HepG2 (cell line): ENCODE data around the gene HSD11B1. TPM values are rescaled to one million over a fixed set of nuclear protein-coding genes. Genes with fewer than 3 reads are reported as not detected.

Source experiments
- ATAC-seq: fragments of 200-7000 bp; cut with Tn5 transposase; 3 replicates; pipeline ENCODE4 v1.9.1; 2020; ENCODE audit warnings: mild to moderate bottlenecking, moderate library complexity
- BruUV-seq: library from RNA; stranded (reverse); fragments of 400-500 nt; replicated peaks from 2 replicates; lab custom pipeline; 2021; lab: Mats Ljungman, UMichigan
- CTCF ChIA-PET: fragments of 300-600 bp; formaldehyde crosslinking; extraction: SDS; loops from one replicate; lab custom pipeline; 2021; ENCODE audit warnings: low total read pairs, inconsistent platforms, low intra/inter-chr PET ratio; lab: Yijun Ruan, JAX
- POLR2A ChIA-PET: fragments of 350-600 bp; sonication (Branson Sonifier 250); formaldehyde crosslinking; loops from one replicate; lab custom pipeline; 2020; ENCODE audit warnings: antibody characterized with exemption, inconsistent platforms; lab: Yijun Ruan, JAX
- DNase-seq: peaks from one replicate; pipeline ENCODE4 v3.0.0-alpha.2; 2015; ENCODE audit warnings: low spot score
- FAIRE-seq: peaks from 3 replicates; lab custom pipeline; 2011; peaks lifted over from hg19 to GRCh38; lab: Jason Lieb, UNC
- H2AFZ ChIP-seq: one replicate; pipeline ENCODE4 v1.6.1; 2011; ENCODE audit warnings: low read length, inconsistent platforms
- H3K27ac ChIP-seq: fragments of 300-600 bp; 3 replicates; pipeline ENCODE4 v1.8.0; 2011; ENCODE audit warnings: mixed run types, mild to moderate bottlenecking, mixed read lengths, low read length, inconsistent platforms; ENCODE audit not compliant: insufficient read depth; ENCODE audit errors: extremely low read length
- H3K27me3 ChIP-seq, 2 experiments: fragments of 200-600 bp in 1 of 2; 2 replicates in 1 of 2; 3 replicates in 1 of 2; pipeline versions ENCODE4 v1.6.0 to v1.8.0; 2011; ENCODE audit warnings: low read length in 2 of 2, mild to moderate bottlenecking in 2 of 2, moderate library complexity in 2 of 2, inconsistent platforms in 1 of 2; ENCODE audit not compliant: insufficient read depth in 2 of 2, control insufficient read depth in 1 of 2
- H3K36me3 ChIP-seq, 2 experiments: fragments of 200-600 bp in 1 of 2; replicated peaks in 1 of 2; 2 replicates in 1 of 2; 3 replicates in 1 of 2; pipeline versions ENCODE4 v1.5.1 to v1.8.0; 2011; ENCODE audit warnings: low read length in 2 of 2, inconsistent platforms in 1 of 2; ENCODE audit not compliant: insufficient read depth in 2 of 2, control insufficient read depth in 1 of 2
- H3K4me1 ChIP-seq: 2 replicates; pipeline ENCODE4 v1.5.1; 2012; ENCODE audit warnings: low read length, inconsistent platforms; ENCODE audit not compliant: insufficient read depth
- H3K4me2 ChIP-seq: 2 replicates; pipeline ENCODE4 v1.6.0; 2011; ENCODE audit warnings: low read depth, low read length, inconsistent platforms
- H3K4me3 ChIP-seq, 3 experiments: fragments of 200-600 bp in 1 of 3; sonication (generic), shearing (Covaris generic) in 1 of 3; replicated peaks in 1 of 3; 2 replicates each; pipeline ENCODE4 v1.5.1; 2011 to 2016; ENCODE audit warnings: low read length in 3 of 3, inconsistent platforms in 2 of 3, low read depth in 2 of 3, mild to moderate bottlenecking in 2 of 3, control low read depth in 1 of 3, mixed read lengths in 1 of 3; ENCODE audit not compliant: insufficient read depth in 1 of 3
- H3K79me2 ChIP-seq: one replicate; pipeline ENCODE4 v1.6.1; 2011; ENCODE audit warnings: low read length, inconsistent platforms; ENCODE audit not compliant: insufficient read depth
- H3K9ac ChIP-seq: 2 replicates; pipeline ENCODE4 v1.6.0; 2011; ENCODE audit warnings: mild to moderate bottlenecking, low read depth, low read length, inconsistent platforms; ENCODE audit not compliant: insufficient read depth
- H3K9me3 ChIP-seq: 2 replicates; pipeline ENCODE4 v1.5.1; 2012; ENCODE audit warnings: mild to moderate bottlenecking, low read length
- H4K20me1 ChIP-seq: 2 replicates; pipeline ENCODE4 v1.6.0; 2011; ENCODE audit warnings: inconsistent platforms, mild to moderate bottlenecking, low read length, moderate library complexity; ENCODE audit not compliant: insufficient read depth
- BRD4 ChIP-seq: sonication (generic); formaldehyde crosslinking; IDR thresholded peaks from 2 replicates; pipeline ENCODE4 v1.4.0; 2020; ENCODE audit warnings: missing genetic modification reagents
- CENPT ChIP-seq: sonication (generic); formaldehyde crosslinking; IDR thresholded peaks from 2 replicates; pipeline ENCODE4 v1.8.0; 2022; ENCODE audit warnings: low read depth, mild to moderate bottlenecking, moderate library complexity, missing genetic modification reagents
- CREB1 ChIP-seq, 2 experiments: fragments of 450-650 bp in 1 of 2; IDR thresholded peaks; 2 replicates each; pipeline ENCODE4 v1.6.1; 2016 to 2017; ENCODE audit warnings: control low read depth in 1 of 2, mild to moderate bottlenecking in 1 of 2, missing compliant biosample characterization in 1 of 2, missing genetic modification characterization in 1 of 2
- CREB3 ChIP-seq: sonication (generic); formaldehyde crosslinking; IDR thresholded peaks from 2 replicates; pipeline ENCODE4 v1.5.0; 2020; ENCODE audit warnings: missing genetic modification reagents
- CTCF ChIP-seq: sonication (generic); formaldehyde crosslinking; IDR thresholded peaks from 2 replicates; pipeline ENCODE4 v1.5.0; 2020; ENCODE audit warnings: mild to moderate bottlenecking, missing genetic modification reagents, moderate library complexity
- HMGA1 ChIP-seq: sonication (generic); formaldehyde crosslinking; conservative IDR thresholded peaks from 2 replicates; pipeline ENCODE4 v1.4.0; 2020; ENCODE audit warnings: missing genetic modification reagents
- MBNL3 ChIP-seq: fragments of 250-450 bp; sonication (Bioruptor Pico); conservative IDR thresholded peaks from 2 replicates; pipeline ENCODE4 v1.8.0; 2022; ENCODE audit warnings: mild to moderate bottlenecking, inconsistent platforms
- NFE2 ChIP-seq: sonication (generic); formaldehyde crosslinking; IDR thresholded peaks from 2 replicates; pipeline ENCODE4 v1.4.0; 2020; ENCODE audit warnings: missing genetic modification reagents
- PHF20 ChIP-seq: sonication (generic); formaldehyde crosslinking; IDR thresholded peaks from 2 replicates; pipeline ENCODE4 v1.5.0; 2020; ENCODE audit warnings: mild to moderate bottlenecking, missing genetic modification reagents
- PHF5A ChIP-seq: IDR thresholded peaks from one replicate; pipeline ENCODE4 v1.6.1; 2018; ENCODE audit warnings: low read depth, missing genetic modification reagents; ENCODE audit not compliant: unreplicated experiment
- SMC3 ChIP-seq: IDR thresholded peaks from 2 replicates; pipeline ENCODE4 v1.6.1; 2011; ENCODE audit warnings: low read length, improper control_type of control experiment
- SNAI1 ChIP-seq: sonication (generic); formaldehyde crosslinking; IDR thresholded peaks from 2 replicates; pipeline ENCODE4 v1.5.0; 2020; ENCODE audit warnings: mild to moderate bottlenecking, missing genetic modification reagents, borderline replicate concordance
- TGIF2 ChIP-seq: IDR thresholded peaks from 2 replicates; pipeline ENCODE4 v1.6.1; 2016; ENCODE audit warnings: control low read depth, missing compliant biosample characterization
- U2AF1 ChIP-seq: fragments of 200-400 bp; formaldehyde crosslinking; optimal IDR thresholded peaks from 2 replicates; pipeline ENCODE3; 2017; ENCODE audit warnings: mild to moderate bottlenecking, low read depth, low read length
- ZFP37 ChIP-seq: sonication (generic); formaldehyde crosslinking; IDR thresholded peaks from 2 replicates; pipeline ENCODE4 v1.4.0; 2020; ENCODE audit warnings: missing genetic modification reagents, borderline replicate concordance
- ZMAT5 ChIP-seq: sonication (generic); formaldehyde crosslinking; IDR thresholded peaks from 2 replicates; pipeline ENCODE4 v1.5.0; 2020; ENCODE audit warnings: mild to moderate bottlenecking, low read depth, missing genetic modification reagents, borderline replicate concordance
- ZNF121 ChIP-seq: sonication (generic); formaldehyde crosslinking; IDR thresholded peaks from 2 replicates; pipeline ENCODE4 v1.5.0; 2020; ENCODE audit warnings: mild to moderate bottlenecking, missing genetic modification reagents
- ZNF124 ChIP-seq: sonication (generic); formaldehyde crosslinking; IDR thresholded peaks from 2 replicates; pipeline ENCODE4 v1.4.0; 2020; ENCODE audit warnings: missing genetic modification reagents
- ZNF616 ChIP-seq: sonication (generic); formaldehyde crosslinking; IDR thresholded peaks from 2 replicates; pipeline ENCODE4 v1.5.0; 2020; ENCODE audit warnings: low read depth, mild to moderate bottlenecking, missing genetic modification reagents
- ZNF766 ChIP-seq: sonication (generic); formaldehyde crosslinking; IDR thresholded peaks from 2 replicates; pipeline ENCODE4 v1.5.0; 2020; ENCODE audit warnings: missing genetic modification reagents, borderline replicate concordance
- ZNF782 ChIP-seq: sonication (generic); formaldehyde crosslinking; IDR thresholded peaks from 2 replicates; pipeline ENCODE4 v1.4.0; 2020; ENCODE audit warnings: missing genetic modification reagents, mild to moderate bottlenecking, borderline replicate concordance
- ZNF839 ChIP-seq: sonication (generic); formaldehyde crosslinking; IDR thresholded peaks from 2 replicates; pipeline ENCODE4 v1.4.0; 2020; ENCODE audit warnings: missing genetic modification reagents, mild to moderate bottlenecking, borderline replicate concordance
- WGBS: methylation state at CpG from one replicate; pipeline ENCODE4 v1.1.6; 2017; ENCODE audit warnings: low lambda C conversion rate; 5-methylcytosine and 5-hydroxymethylcytosine counted together
- in situ Hi-C: cut with HindIII; loops from 2 replicates; pipeline ENCODE4 v1.10.0; 2017; ENCODE audit warnings: low pct_unique_long_range_greater_than_20kb; ENCODE audit not compliant: extremely low pct_ligation_motif_present
- intact Hi-C: fragments of 100-400 bp; cut with micrococcal nuclease; formaldehyde crosslinking; loops from one replicate; pipeline ENCODE4 v1.10.0; 2022; ENCODE audit not compliant: unreplicated experiment
- polyA plus RNA-seq, 8 experiments: library from polyadenylated mRNA; depleted of rRNA in 3 of 8; stranded (reverse) in 7 of 8; unstranded in 1 of 8; fragments of >200 nt; fragmentation: Illumina TruSeq in 4 of 8; extraction: Trizol in 4 of 8; gene quantifications; 2 replicates each; pipeline versions ENCODE4 v1.2.1 to v1.2.3, GENCODE V29; 2011 to 2016; ENCODE audit warnings: low read depth in 4 of 8, missing spikeins in 1 of 8, mixed read lengths in 1 of 8; ENCODE audit not compliant: insufficient read depth in 1 of 8
- total RNA-seq, 5 experiments: library from RNA; depleted of rRNA; stranded (reverse); fragments of >200 nt; fragmentation: Illumina TruSeq; extraction: Trizol; gene quantifications; 2 replicates each; pipeline ENCODE4 v1.2.3, GENCODE V29; 2016; ENCODE audit warnings: low read depth in 1 of 5

Gene HSD11B1
- total and polyA plus RNA-seq, 2 of the 13 experiments (the other 11 are each of a cell fraction or from before 2014, with no cell fraction given): not detected

- no peak for TF ChIP-seq CREB3 (CRISPR knock-in tag)
- TF ChIP-seq ZFP37 (CRISPR knock-in tag): no peak
- TF ChIP-seq CREB1 (IDR thresholded peaks at IDR 0.05): no peak
- TF ChIP-seq CREB1 (CRISPR knock-in tag; IDR thresholded peaks at IDR 0.05): no peak
- TF ChIP-seq ZNF766 (CRISPR knock-in tag): no peak
- TF ChIP-seq ZNF616 (CRISPR knock-in tag): no peak
- TF ChIP-seq ZMAT5: no peak
These were observed 12.3 kb upstream of the HSD11B1 start (continued) for GRCh38 chr1:209692296-209692695.

GRCh38 chr1:209692745-209693504 is 11.7 kb upstream of the HSD11B1 start:
- FAIRE-seq: peak; percentile 68
- no peak overlapping the region for H3K9ac ChIP-seq
- no TSS peak for BruUV-seq
- H3K27ac ChIP-seq: no peak overlapping the region
- H4K20me1 ChIP-seq: no peaks in the 10 kb centered on the region
- H3K27me3 ChIP-seq: no peaks in the 10 kb centered on the region
- in situ Hi-C loops: loop anchor here (5.0 kb wide), 1 partner anchor 116 kb away; no protein-coding TSS in a partner anchor
- ChIA-PET POLR2A (no interaction called here), CTCF (interaction anchor here (0.8 to 1.7 kb wide), 6 partner anchors 46 to 127 kb away, joined by 4 to 16 read pairs (median 6); no protein-coding TSS in a partner anchor)
- peak; percentile 63 for ATAC-seq
- no peak overlapping the region for H2AFZ ChIP-seq
- no peaks in the 10 kb centered on the region for H3K36me3 ChIP-seq
- H3K4me1 ChIP-seq: no peaks in the 10 kb centered on the region
- no peaks in the 10 kb centered on the region for H3K79me2 ChIP-seq
- WGBS: 0% methylated on average over 3 of the region's 3 CpGs
- H3K4me3 ChIP-seq: no peak overlapping the region
- intact Hi-C loops: loop anchor here (1.0 to 2.0 kb wide), 4 partner anchors 47 to 124 kb away; no protein-coding TSS in a partner anchor
- peak; percentile 54 for DNase-seq
- no peak overlapping the region for H3K4me2 ChIP-seq
- no peaks in the 10 kb centered on the region for H3K9me3 ChIP-seq
- TF ChIP-seq CTCF (CRISPR knock-in tag) (peak; percentile 80), HMGA1 (CRISPR knock-in tag) (no peak), BRD4 (no peak), ZNF782 (CRISPR knock-in tag) (no peak), PHF5A (CRISPR knock-in tag) (no peak), SMC3 (peak; percentile 85), ZNF124 (no peak), MBNL3 (CRISPR knock-in tag) (no peak), ZNF839 (no peak), PHF20 (no peak), NFE2 (CRISPR knock-in tag) (no peak), U2AF1 (no peak), SNAI1 (CRISPR knock-in tag) (no peak), ZNF121 (no peak), CENPT (CRISPR knock-in tag) (no peak), TGIF2 (CRISPR knock-in tag) (no peak)
